G401.6 (cell line): ENCODE data around the gene LRP5.
"Not testable (repeated sequence)": the region's sequence is repeated elsewhere in the genome, so short reads cannot be mapped to it uniquely, and the experiment has no call there.

ENCODE experiments used
- FAIRE-seq: peaks from 2 replicates; lab custom pipeline; 2012; peaks lifted over from hg19 to GRCh38; lab: Jason Lieb, UNC

LRP5 gene

GRCh38 chr11:68329536-68329935 lies 17.1 kb downstream of the LRP5 start:
- no peak for FAIRE-seq

GRCh38 chr11:68329978-68330699 lies 17.7 kb downstream of the LRP5 start:
- no peak for FAIRE-seq

- FAIRE-seq = no peak
These were observed 18.4 kb downstream of the LRP5 start for GRCh38 chr11:68330700-68331337.

GRCh38 chr11:68331338-68331947 lies 19.1 kb downstream of the LRP5 start:
- FAIRE-seq = no peak

GRCh38 chr11:68332186-68332585 lies 19.8 kb downstream of the LRP5 start:
- no peak for FAIRE-seq

- no peak for FAIRE-seq
These were observed 20.8 kb downstream of the LRP5 start for GRCh38 chr11:68333173-68333572.

GRCh38 chr11:68334923-68335322 lies 22.5 kb downstream of the LRP5 start:
- no peak for FAIRE-seq

- no peak for FAIRE-seq
These were observed 23.3 kb downstream of the LRP5 start for GRCh38 chr11:68335683-68336082.

GRCh38 chr11:68336716-68337115 lies 24.3 kb downstream of the LRP5 start:
- no peak for FAIRE-seq

- no peak for FAIRE-seq
These were observed 25.0 kb downstream of the LRP5 start for GRCh38 chr11:68337399-68337835.

GRCh38 chr11:68338051-68338780 lies 25.8 kb downstream of the LRP5 start:
- FAIRE-seq = no peak

- FAIRE-seq = no peak
These were observed 27.8 kb downstream of the LRP5 start for GRCh38 chr11:68340003-68340767.

GRCh38 chr11:68340784-68341556 lies 28.6 kb downstream of the LRP5 start:
- no peak for FAIRE-seq

- FAIRE-seq = no peak
These were observed 29.4 kb downstream of the LRP5 start for GRCh38 chr11:68341557-68342458.

GRCh38 chr11:68342459-68343158 lies 30.2 kb downstream of the LRP5 start:
- no peak for FAIRE-seq

GRCh38 chr11:68343761-68344256 lies 31.4 kb downstream of the LRP5 start:
- FAIRE-seq = no peak

- not testable (repeated sequence) for FAIRE-seq
These were observed 32.4 kb downstream of the LRP5 start for GRCh38 chr11:68344821-68345220.

- FAIRE-seq = no peak
These were observed 33.5 kb downstream of the LRP5 start for GRCh38 chr11:68345776-68346461.

- no peak for FAIRE-seq
These were observed 34.0 kb downstream of the LRP5 start for GRCh38 chr11:68346462-68346790.
